ENCODE data around the gene RNASE4. TPM values are rescaled to one million over a fixed set of nuclear protein-coding genes. Genes with fewer than 3 reads are reported as not detected.

The RNASE4 gene
- total RNA-seq, 1 experiment from 2014 or later, result 0.75 TPM

- POLR2A ChIA-PET (ENCODE audit: low non-redundant PET), result no interaction called here
- TF ChIP-seq EZH2 (IDR thresholded peaks at IDR 0.05; ENCODE audit: borderline replicate concordance, low read depth, low read length, poor library complexity, severe bottlenecking) (no peak), CTCF (conservative IDR thresholded peaks at IDR 0.05; ENCODE audit: low read depth, low read length) (no peak)
Measured at GRCh38 chr14:20682127-20682434, 2.3 kb upstream of the RNASE4 start.

GRCh38 chr14:20682435-20683124 is 1.8 kb upstream of the RNASE4 start:
- no peaks in the 10 kb centered on the region for H3K27me3 ChIP-seq (replicated peaks; ENCODE audit: insufficient read depth, low read depth, low read length, poor library complexity)
- no peaks in the 10 kb centered on the region for H3K9me3 ChIP-seq (ENCODE audit: low read depth, low read length, poor library complexity, severe bottlenecking)
- TF ChIP-seq CTCF (conservative IDR thresholded peaks at IDR 0.05; ENCODE audit: low read depth, low read length) (no peak), EZH2 (IDR thresholded peaks at IDR 0.05; ENCODE audit: borderline replicate concordance, low read depth, low read length, poor library complexity, severe bottlenecking) (no peak)
- intact Hi-C loops (cut with micrococcal nuclease; ENCODE audit: unreplicated experiment), result loop anchor here (1.0 to 5.0 kb wide), 6 partner anchors 69 to 355 kb away; partner anchors contain the start of genes PARP2, PIP4P1 and TEP1
- H3K4me1 ChIP-seq (ENCODE audit: insufficient read depth, low read length, poor library complexity, severe bottlenecking), result peaks cover 16% of the 10 kb centered on the region
- peak; percentile 95 for DNase-seq (ENCODE audit: low spot score)
- CTCF ChIA-PET, result interaction anchor here (1.8 to 1.9 kb wide), 3 partner anchors 69 to 288 kb away, joined by 5 to 6 read pairs (median 5); no protein-coding TSS in a partner anchor
- BruUV-seq (replicated peaks), result no TSS peak
- no peaks in the 10 kb centered on the region for H3K36me3 ChIP-seq (ENCODE audit: insufficient read depth, low read length, poor library complexity, severe bottlenecking)
- peak overlapping the region; percentile 96 for H3K27ac ChIP-seq (ENCODE audit: low read depth, low read length, poor library complexity, severe bottlenecking)
- POLR2A ChIA-PET (ENCODE audit: low non-redundant PET), result no interaction called here
- peak overlapping the region; percentile 79 for H3K4me3 ChIP-seq (ENCODE audit: low read depth, low read length, poor library complexity, severe bottlenecking)

More at GRCh38 chr14:20682127-20682434, 2.3 kb upstream of the RNASE4 start:
- peak overlapping the region; percentile 79 for H3K4me3 ChIP-seq (ENCODE audit: low read depth, low read length, poor library complexity, severe bottlenecking)
- no peak for DNase-seq (ENCODE audit: low spot score)
- no peaks in the 10 kb centered on the region for H3K27me3 ChIP-seq (replicated peaks; ENCODE audit: insufficient read depth, low read depth, low read length, poor library complexity)
- peak overlapping the region; percentile 96 for H3K27ac ChIP-seq (ENCODE audit: low read depth, low read length, poor library complexity, severe bottlenecking)
- intact Hi-C loops (cut with micrococcal nuclease; ENCODE audit: unreplicated experiment), result loop anchor here (2.0 to 5.0 kb wide), 4 partner anchors 220 to 355 kb away; partner anchors contain the start of genes PARP2, PIP4P1 and TEP1
- H3K36me3 ChIP-seq (ENCODE audit: insufficient read depth, low read length, poor library complexity, severe bottlenecking), result no peaks in the 10 kb centered on the region
- CTCF ChIA-PET, result interaction anchor here (1.5 to 1.9 kb wide), 3 partner anchors 9 to 289 kb away, joined by 5 to 6 read pairs (median 6); no protein-coding TSS in a partner anchor
- BruUV-seq (replicated peaks), result TSS peak; percentile 99
- H3K9me3 ChIP-seq (ENCODE audit: low read depth, low read length, poor library complexity, severe bottlenecking), result no peaks in the 10 kb centered on the region
- peaks cover 16% of the 10 kb centered on the region for H3K4me1 ChIP-seq (ENCODE audit: insufficient read depth, low read length, poor library complexity, severe bottlenecking)

GRCh38 chr14:20683125-20683890 is 1.1 kb upstream of the RNASE4 start:
- CTCF ChIA-PET, result interaction anchor here (1.8 kb wide), 1 partner anchor 70 kb away, joined by 5 read pairs; no protein-coding TSS in a partner anchor
- no peak for TF ChIP-seq EZH2 (IDR thresholded peaks at IDR 0.05; ENCODE audit: borderline replicate concordance, low read depth, low read length, poor library complexity, severe bottlenecking)
- no peak for TF ChIP-seq CTCF (conservative IDR thresholded peaks at IDR 0.05; ENCODE audit: low read depth, low read length)
- POLR2A ChIA-PET (ENCODE audit: low non-redundant PET), result interaction anchor here (0.7 kb wide), 1 partner anchor 228 kb away, joined by 3 read pairs; the partner anchor contains the start of gene APEX1
- no peaks in the 10 kb centered on the region for H3K36me3 ChIP-seq (ENCODE audit: insufficient read depth, low read length, poor library complexity, severe bottlenecking)
- H3K9me3 ChIP-seq (ENCODE audit: low read depth, low read length, poor library complexity, severe bottlenecking), result no peaks in the 10 kb centered on the region
- no TSS peak for BruUV-seq (replicated peaks)
- no peaks in the 10 kb centered on the region for H3K27me3 ChIP-seq (replicated peaks; ENCODE audit: insufficient read depth, low read depth, low read length, poor library complexity)
- intact Hi-C loops (cut with micrococcal nuclease; ENCODE audit: unreplicated experiment), result loop anchor here (1.0 to 5.0 kb wide), 6 partner anchors 70 to 356 kb away; partner anchors contain the start of genes PARP2, PIP4P1 and TEP1
- peak overlapping the region; percentile 79 for H3K4me3 ChIP-seq (ENCODE audit: low read depth, low read length, poor library complexity, severe bottlenecking)
- peak overlapping the region; percentile 96 for H3K27ac ChIP-seq (ENCODE audit: low read depth, low read length, poor library complexity, severe bottlenecking)
- peaks cover 16% of the 10 kb centered on the region for H3K4me1 ChIP-seq (ENCODE audit: insufficient read depth, low read length, poor library complexity, severe bottlenecking)
- DNase-seq (ENCODE audit: low spot score), result peak; percentile 95
